ENCODE data around the gene ING5.

- TF ChIP-seq EP300 (IDR thresholded peaks at IDR 0.05) (no peak), CTCF (IDR thresholded peaks at IDR 0.05) (no peak), POLR2A (IDR thresholded peaks at IDR 0.05) (no peak)
Measured at GRCh38 chr2:241771286-241772062, 69.6 kb downstream of the ING5 start.
